Transverse colon (tissue), 4 donors: ENCODE data around the gene SSR3. TPM values are rescaled to one million over a fixed set of nuclear protein-coding genes. Genes with fewer than 3 reads are reported as not detected.

ENCODE experiments used
- DNase-seq: peaks from one replicate; pipeline ENCODE4 v3.0.0-alpha.2; 2019
- H3K27ac ChIP-seq, 4 donors: fragments of 200-600 bp; sonication (generic); 2 replicates each; pipeline ENCODE4 v1.5.1; 2016 to 2018; ENCODE audit warnings: inconsistent platforms in 4 of 4
- H3K27me3 ChIP-seq: fragments of 200-600 bp; sonication (generic); 2 replicates; pipeline ENCODE4 v1.5.1; 2017; ENCODE audit warnings: inconsistent platforms
- H3K36me3 ChIP-seq, 4 donors: fragments of 200-600 bp; sonication (generic); 2 replicates each; pipeline ENCODE4 v1.5.1; 2017 to 2019; ENCODE audit warnings: inconsistent platforms in 4 of 4
- H3K4me1 ChIP-seq, 4 donors: fragments of 200-600 bp; sonication (generic); 2 replicates each; pipeline ENCODE4 v1.5.1; 2017 to 2020; ENCODE audit warnings: inconsistent platforms in 4 of 4
- H3K4me3 ChIP-seq, 4 donors: fragments of 200-600 bp; sonication (generic); 1 replicate in 1 of 4; 2 replicates in 3 of 4; pipeline versions ENCODE4 v1.5.1 to v1.6.1; 2017 to 2019; ENCODE audit warnings: inconsistent platforms in 4 of 4
- H3K9me3 ChIP-seq, 2 donors: fragments of 200-600 bp; sonication (generic); 2 replicates each; pipeline ENCODE4 v1.5.1; 2017 to 2019; ENCODE audit warnings: inconsistent platforms in 2 of 2
- CTCF ChIP-seq, 5 experiments: fragments of 200-600 bp in 3 of 5; fragments of 450-650 bp in 2 of 5; sonication (generic) in 3 of 5; IDR thresholded peaks; 1 replicate in 2 of 5; 2 replicates in 3 of 5; pipeline ENCODE4 v1.5.1; 2016 to 2017; ENCODE audit warnings: antibody characterized with exemption in 5 of 5, inconsistent platforms in 3 of 5, mild to moderate bottlenecking in 2 of 5, moderate library complexity in 1 of 5
- EP300 ChIP-seq: sonication (generic); formaldehyde crosslinking; IDR thresholded peaks from one replicate; pipeline ENCODE4 v1.6.1; 2017; ENCODE audit warnings: antibody characterized with exemption, low read depth
- POLR2A ChIP-seq: fragments of 450-650 bp; IDR thresholded peaks from one replicate; pipeline ENCODE4 v1.6.1; 2016; ENCODE audit warnings: antibody characterized with exemption, mild to moderate bottlenecking, moderate library complexity
- POLR2AphosphoS5 ChIP-seq, 3 donors: sonication (generic); formaldehyde crosslinking; IDR thresholded peaks; one replicate each; pipeline ENCODE4 v1.6.1; 2016; ENCODE audit warnings: antibody characterized with exemption in 3 of 3
- WGBS, 2 donors: methylation state at CpG; one replicate each; pipeline ENCODE4 v1.1.5; 2018; ENCODE audit warnings: low coverage in 1 of 2; 5-methylcytosine and 5-hydroxymethylcytosine counted together
- in situ Hi-C, 4 donors: fragments of 200-750 bp; cut with MboI; loops; one replicate each; pipeline versions ENCODE4 v1.15.0 to v1.15.1; 2017; ENCODE audit warnings: low sequenced_read_pairs in 3 of 4, low pct_ligation_motif_present in 1 of 4, low pct_unique_long_range_greater_than_20kb in 1 of 4
- intact Hi-C: fragments of 100-400 bp; cut with DNase I; formaldehyde crosslinking; loops from one replicate; pipeline ENCODE4 v1.15.1; 2023; ENCODE audit warnings: low total_unique reads
- total RNA-seq, 4 donors: library from RNA; depleted of rRNA; stranded (reverse); fragments of >200 nt; gene quantifications; one replicate each; pipeline ENCODE4 v1.1.0, GENCODE V29; 2016

SSR3 gene
- total RNA-seq, 4 donors from 2014 or later, result 21.7 to 68.8 (median 50.1) TPM

- no peak overlapping the region for H3K27ac ChIP-seq
- no peaks in the 10 kb centered on the region for H3K9me3 ChIP-seq
- no peaks in the 10 kb centered on the region for H3K36me3 ChIP-seq
- peaks cover 0 to 3% (median 0%) of the 10 kb centered on the region in 4 donors for H3K4me1 ChIP-seq
- H3K4me3 ChIP-seq, result no peak overlapping the region
- intact Hi-C loops (no loop called here), in situ Hi-C loops (loop anchor here in 2 of 4 donors (10.0 to 25.0 kb wide), 2 partner anchors 357 to 365 kb away; no protein-coding TSS in a partner anchor)
- H3K27me3 ChIP-seq, result no peaks in the 10 kb centered on the region
- WGBS, 2 donors, result 93 to 100% methylated on average over 1 of the region's 1 CpG
- DNase-seq, result no peak
- no peak for TF ChIP-seq POLR2A
- no peak for TF ChIP-seq POLR2AphosphoS5 (IDR thresholded peaks at IDR 0.05)
- TF ChIP-seq EP300, result no peak
- TF ChIP-seq CTCF (IDR thresholded peaks at IDR 0.05), result no peak
These were observed 35.2 kb downstream of the SSR3 start for GRCh38 chr3:156519758-156520162.

- Histone ChIP-seq H3K4me1 (peaks cover 0 to 3% (median 0%) of the 10 kb centered on the region in 4 donors), H3K4me3 (no peak overlapping the region), H3K27ac (no peak overlapping the region), H3K9me3 (no peaks in the 10 kb centered on the region), H3K27me3 (no peaks in the 10 kb centered on the region), H3K36me3 (no peaks in the 10 kb centered on the region)
- DNase-seq, result no peak
- in situ Hi-C loops, result loop anchor here in 2 of 4 donors (10.0 to 25.0 kb wide), 2 partner anchors 356 to 364 kb away; no protein-coding TSS in a partner anchor
- intact Hi-C loops, result no loop called here
- TF ChIP-seq CTCF (IDR thresholded peaks at IDR 0.05) (no peak), EP300 (no peak), POLR2A (no peak), POLR2AphosphoS5 (IDR thresholded peaks at IDR 0.05) (no peak)
These were observed 36.2 kb downstream of the SSR3 start for GRCh38 chr3:156518726-156519125.

GRCh38 chr3:156516961-156517360 is 38.0 kb downstream of the SSR3 start:
- TF ChIP-seq POLR2A, result no peak
- no peak for TF ChIP-seq POLR2AphosphoS5 (IDR thresholded peaks at IDR 0.05)
- no peak for TF ChIP-seq EP300
- no peak for TF ChIP-seq CTCF (IDR thresholded peaks at IDR 0.05)
- no peaks in the 10 kb centered on the region for H3K36me3 ChIP-seq
- WGBS, 2 donors, result 69 to 85% methylated on average over 1 of the region's 1 CpG

GRCh38 chr3:156516284-156516683 is 38.6 kb downstream of the SSR3 start:
- Histone ChIP-seq H3K27me3 (no peaks in the 10 kb centered on the region), H3K4me1 (peaks cover 0 to 3% (median 0%) of the 10 kb centered on the region in 4 donors), H3K36me3 (no peaks in the 10 kb centered on the region), H3K4me3 (no peak overlapping the region), H3K27ac (no peak overlapping the region), H3K9me3 (no peaks in the 10 kb centered on the region)
- WGBS, 2 donors, result 86 to 89% methylated on average over 3 of the region's 3 CpGs
- intact Hi-C loops, result no loop called here
- no peak for TF ChIP-seq POLR2AphosphoS5 (IDR thresholded peaks at IDR 0.05)
- TF ChIP-seq CTCF (IDR thresholded peaks at IDR 0.05), result no peak
- TF ChIP-seq EP300, result no peak
- DNase-seq, result no peak
- in situ Hi-C loops, result loop anchor here in 2 of 4 donors (10.0 to 25.0 kb wide), 2 partner anchors 354 to 361 kb away; no protein-coding TSS in a partner anchor

More at GRCh38 chr3:156516961-156517360, 38.0 kb downstream of the SSR3 start:
- intact Hi-C loops (no loop called here), in situ Hi-C loops (loop anchor here in 2 of 4 donors (10.0 to 25.0 kb wide), 2 partner anchors 355 to 362 kb away; no protein-coding TSS in a partner anchor)
- no peaks in the 10 kb centered on the region for H3K27me3 ChIP-seq
- no peak overlapping the region for H3K4me3 ChIP-seq
- H3K9me3 ChIP-seq, result no peaks in the 10 kb centered on the region
- H3K27ac ChIP-seq, result no peak overlapping the region
- H3K4me1 ChIP-seq, result peaks cover 0 to 3% (median 0%) of the 10 kb centered on the region in 4 donors
- no peak for DNase-seq
